NCI-H446 (cell line): Measurements from ENCODE around the gene INPP4A.
"Not testable (repeated sequence)": the region's sequence is repeated elsewhere in the genome, so short reads cannot be mapped to it uniquely, and the experiment has no call there.

Experiments used
- DNase-seq, 2 experiments: peaks; one replicate each; lab custom pipeline; 2025; lab: John Stamatoyannopoulos, UW

The INPP4A gene

GRCh38 chr2:98585386-98585785 is 140.7 kb downstream of the INPP4A start:
- no peak for DNase-seq

GRCh38 chr2:98586551-98587140 is 142.0 kb downstream of the INPP4A start:
- DNase-seq: no peak

GRCh38 chr2:98588880-98589431 is 144.3 kb downstream of the INPP4A start:
- no peak for DNase-seq

- no peak for DNase-seq
Measured at GRCh38 chr2:98589489-98589888, 144.8 kb downstream of the INPP4A start.

- DNase-seq: no peak
Measured at GRCh38 chr2:98592565-98592964, 147.9 kb downstream of the INPP4A start.

GRCh38 chr2:98594665-98595064 is 150.0 kb downstream of the INPP4A start:
- not testable (repeated sequence) for DNase-seq

GRCh38 chr2:98598781-98599428 is 154.2 kb downstream of the INPP4A start:
- DNase-seq: no peak

GRCh38 chr2:98601532-98602132 is 157.0 kb downstream of the INPP4A start:
- DNase-seq: no peak

- DNase-seq: no peak
Measured at GRCh38 chr2:98604547-98604946, 159.9 kb downstream of the INPP4A start.

- DNase-seq: no peak
Measured at GRCh38 chr2:98605076-98605475, 160.4 kb downstream of the INPP4A start.

- no peak for DNase-seq
Measured at GRCh38 chr2:98606431-98606830, 161.8 kb downstream of the INPP4A start.

GRCh38 chr2:98607104-98607503 is 162.4 kb downstream of the INPP4A start:
- no peak for DNase-seq

- no peak for DNase-seq
Measured at GRCh38 chr2:98607741-98608115, 163.1 kb downstream of the INPP4A start.

GRCh38 chr2:98608116-98608961 is 163.7 kb downstream of the INPP4A start, which contains the start of the genes COA5 and UNC50:
Gene COA5 (minus strand): TSS chr2:98608512. CDS start chr2:98608405, 107 bp downstream.
Gene UNC50 (plus strand): TSS chr2:98608589. CDS start chr2:98609760, 1,171 bp downstream.
- peak; percentile 58 to 89 for DNase-seq

GRCh38 chr2:98608962-98609604 is 164.4 kb downstream of the INPP4A start:
- no peak for DNase-seq

GRCh38 chr2:98614024-98614739 is 169.5 kb downstream of the INPP4A start:
- no peak for DNase-seq

- no peak for DNase-seq
Measured at GRCh38 chr2:98615481-98615880, 170.8 kb downstream of the INPP4A start.

GRCh38 chr2:98617149-98617548 is 172.5 kb downstream of the INPP4A start:
- DNase-seq: no peak

GRCh38 chr2:98623657-98624056 is 179.0 kb downstream of the INPP4A start:
- no peak for DNase-seq

- DNase-seq: no peak
Measured at GRCh38 chr2:98632351-98632750, 187.7 kb downstream of the INPP4A start.
